ENCODE measurements around the gene AMPH.

DNA sequence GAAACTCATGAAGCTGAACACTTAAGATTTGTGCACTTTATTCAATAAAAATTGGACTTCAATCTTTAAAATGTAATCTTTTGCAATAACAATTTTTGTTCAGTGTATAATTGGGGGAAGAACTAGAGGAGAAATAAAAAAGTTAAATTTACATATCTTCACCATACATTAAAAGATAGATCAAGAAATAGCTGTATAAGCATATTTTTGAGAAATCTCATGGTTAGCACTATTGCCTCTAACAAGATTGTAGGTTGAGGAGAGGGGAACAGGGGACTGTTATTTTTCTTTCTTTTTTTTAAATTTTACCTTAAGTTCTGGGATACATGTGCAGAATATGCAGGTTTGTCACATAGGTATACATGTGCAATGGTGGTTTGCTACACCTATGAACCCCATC lies 5.3 kb downstream of the AMPH start:
- TF ChIP-seq, protein P1, sequence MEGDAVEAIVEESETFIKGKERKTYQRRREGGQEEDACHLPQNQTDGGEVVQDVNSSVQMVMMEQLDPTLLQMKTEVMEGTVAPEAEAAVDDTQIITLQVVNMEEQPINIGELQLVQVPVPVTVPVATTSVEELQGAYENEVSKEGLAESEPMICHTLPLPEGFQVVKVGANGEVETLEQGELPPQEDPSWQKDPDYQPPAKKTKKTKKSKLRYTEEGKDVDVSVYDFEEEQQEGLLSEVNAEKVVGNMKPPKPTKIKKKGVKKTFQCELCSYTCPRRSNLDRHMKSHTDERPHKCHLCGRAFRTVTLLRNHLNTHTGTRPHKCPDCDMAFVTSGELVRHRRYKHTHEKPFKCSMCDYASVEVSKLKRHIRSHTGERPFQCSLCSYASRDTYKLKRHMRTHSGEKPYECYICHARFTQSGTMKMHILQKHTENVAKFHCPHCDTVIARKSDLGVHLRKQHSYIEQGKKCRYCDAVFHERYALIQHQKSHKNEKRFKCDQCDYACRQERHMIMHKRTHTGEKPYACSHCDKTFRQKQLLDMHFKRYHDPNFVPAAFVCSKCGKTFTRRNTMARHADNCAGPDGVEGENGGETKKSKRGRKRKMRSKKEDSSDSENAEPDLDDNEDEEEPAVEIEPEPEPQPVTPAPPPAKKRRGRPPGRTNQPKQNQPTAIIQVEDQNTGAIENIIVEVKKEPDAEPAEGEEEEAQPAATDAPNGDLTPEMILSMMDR (IDR thresholded peaks at IDR 0.05): no peak
- TF ChIP-seq POLR2A (IDR thresholded peaks at IDR 0.05): no peak

Data from uterus (tissue), 2 donors.